ENCODE measurements around the gene PPY.
"Not testable (repeated sequence)": the region's sequence is repeated elsewhere in the genome, so short reads cannot be mapped to it uniquely, and the experiment has no call there.

The PPY gene

DNA sequence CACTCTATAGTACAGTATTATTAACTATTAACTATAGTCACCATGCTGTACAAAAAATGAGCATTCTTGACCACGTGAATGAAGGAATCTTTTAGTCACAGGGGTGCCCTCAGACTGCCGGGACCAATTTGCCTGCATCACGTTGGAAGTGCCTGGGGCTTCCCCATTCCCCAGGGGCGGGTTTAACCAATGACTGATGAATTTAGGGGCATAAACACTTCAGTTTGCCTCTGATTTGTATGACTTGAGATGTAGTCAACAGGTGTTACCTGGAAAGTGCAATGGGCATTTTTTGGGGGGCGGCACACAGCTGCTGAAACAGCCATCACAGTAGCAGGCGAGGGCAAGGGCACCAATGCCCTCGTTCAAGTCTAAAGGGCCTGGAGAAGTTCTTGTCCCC, 20.2 kb upstream of the PPY start:
- no peak for DNase-seq

GRCh38 chr17:43961954-43962353, 19.7 kb upstream of the PPY start:
- DNase-seq = no peak

- not testable (repeated sequence) for DNase-seq
These were observed 19.0 kb upstream of the PPY start for GRCh38 chr17:43961292-43961691.

DNA sequence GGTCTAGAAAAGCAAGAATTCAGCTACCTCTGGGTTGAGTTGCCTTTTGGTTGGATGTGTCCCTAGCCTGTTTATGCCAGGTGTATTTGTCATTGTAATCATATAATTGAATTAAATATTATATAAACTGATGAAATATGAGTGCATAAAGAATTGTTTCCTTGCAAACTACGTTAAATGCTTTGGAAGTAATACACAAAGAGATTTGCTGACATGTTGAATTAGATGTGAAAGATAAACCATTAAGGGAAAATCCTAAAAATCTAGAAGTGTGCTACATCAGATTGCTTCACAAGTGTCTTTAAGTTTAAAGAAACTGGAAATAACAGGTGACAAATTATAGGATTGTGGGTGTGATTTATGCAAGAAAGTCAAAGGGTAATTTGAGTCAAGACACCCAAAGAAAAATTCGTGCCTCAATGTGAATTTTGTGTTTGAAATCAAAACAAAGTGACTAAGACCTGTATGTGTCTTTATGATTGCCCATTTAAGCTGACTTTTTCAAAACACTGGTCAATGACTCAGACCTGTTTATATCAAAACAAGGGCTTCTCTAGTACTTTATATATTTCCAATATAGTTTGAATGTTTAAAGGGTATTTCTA, 16.6 kb upstream of the PPY start:
- DNase-seq = no peak

GRCh38 chr17:43956222-43956621, 13.9 kb upstream of the PPY start:
- DNase-seq = no peak

DNA sequence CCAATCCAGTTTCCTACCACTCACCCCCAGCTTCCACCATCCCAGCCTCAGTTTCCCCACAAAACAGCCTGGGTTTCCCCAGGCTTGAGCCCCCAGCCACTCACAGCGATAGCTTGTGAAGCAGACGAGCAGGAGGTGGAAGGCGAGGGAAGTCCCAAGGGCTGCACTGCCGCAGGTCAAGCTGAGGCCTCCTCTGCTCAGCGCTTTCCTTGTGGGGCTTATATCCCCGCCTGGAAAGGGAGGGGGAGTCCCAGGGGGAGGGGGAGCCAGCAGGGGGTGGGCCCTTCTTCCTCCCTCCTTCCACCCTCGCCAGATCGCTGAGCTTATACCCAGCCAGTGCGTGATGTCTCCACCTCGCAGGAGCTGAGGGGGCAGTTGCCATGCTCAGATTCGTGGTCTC, 11.5 kb upstream of the PPY start, which contains the start of gene PYY:
TSS of gene PYY (minus strand) at position 195 of the 400 bp plus-strand sequence. CDS start 457 bp downstream, outside the sequence.
- no peak for DNase-seq

DNA sequence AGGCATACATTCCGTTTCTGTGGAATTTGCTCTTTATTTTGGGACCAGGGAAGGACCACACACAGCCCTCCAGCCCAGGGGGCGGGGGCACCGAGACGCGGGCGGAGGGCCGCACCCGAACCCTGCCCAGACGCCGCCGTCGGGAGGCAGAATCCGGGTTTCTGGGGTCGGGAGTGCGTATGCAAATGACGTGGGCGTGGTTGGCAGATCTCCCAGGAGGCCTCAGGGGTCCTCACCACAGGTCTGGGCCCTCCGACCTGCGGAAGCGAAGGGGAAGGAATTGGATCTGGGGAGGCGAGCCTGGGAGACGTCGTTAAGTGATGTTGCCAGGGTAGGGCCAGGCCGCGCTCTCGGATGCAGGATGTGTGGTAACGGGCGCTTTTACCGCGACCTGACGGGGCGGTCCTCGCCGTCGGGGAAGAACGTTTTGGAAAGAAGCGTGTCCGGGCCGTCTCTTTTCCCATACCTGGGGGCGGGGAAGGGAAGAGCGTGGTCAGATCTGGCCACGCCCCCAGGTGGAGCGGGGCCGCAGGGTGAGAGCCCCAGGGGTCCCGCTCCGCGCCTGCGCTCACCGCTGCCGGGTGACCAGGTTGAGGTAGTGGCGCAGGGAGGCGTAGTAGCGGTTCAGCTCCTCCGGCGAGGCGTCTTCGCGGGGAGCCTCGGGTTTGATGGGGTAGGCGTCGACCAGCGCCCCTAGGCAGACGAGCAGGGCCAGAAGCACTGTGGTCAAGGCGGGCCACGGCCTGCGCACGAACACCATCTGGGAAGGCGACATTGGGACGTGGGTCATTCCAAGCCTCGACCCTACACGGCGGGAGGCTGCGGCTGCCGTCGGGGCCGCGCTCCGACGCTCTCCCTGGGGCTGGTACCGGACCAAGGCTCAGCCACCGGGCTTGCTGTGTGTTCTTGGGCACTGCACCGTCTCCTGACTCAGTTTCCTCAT, 10.7 kb upstream of the PPY start:
- no peak for DNase-seq

GRCh38 chr17:43952351-43952723, 10.1 kb upstream of the PPY start:
- no peak for DNase-seq

DNA sequence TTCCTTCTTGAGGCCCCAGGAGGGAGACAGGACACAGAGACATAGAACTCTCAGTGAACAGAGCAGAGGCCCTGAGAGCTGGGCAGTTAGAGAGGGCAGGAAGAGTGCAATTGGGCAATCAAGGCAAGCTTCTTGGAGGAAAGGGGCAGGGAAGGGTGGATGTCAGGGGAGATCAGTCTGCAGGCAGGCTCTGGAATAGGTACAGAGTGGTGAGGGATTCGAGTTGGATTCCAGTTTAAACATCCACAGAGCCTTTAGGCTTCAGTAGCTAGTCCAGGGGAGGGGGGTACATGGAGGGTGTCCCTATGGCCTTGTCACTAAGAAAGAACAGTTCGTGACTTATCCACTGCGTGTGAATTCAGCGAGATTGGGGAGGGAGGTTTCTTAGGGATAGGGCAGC, 9.5 kb upstream of the PPY start:
- no peak for DNase-seq

DNA sequence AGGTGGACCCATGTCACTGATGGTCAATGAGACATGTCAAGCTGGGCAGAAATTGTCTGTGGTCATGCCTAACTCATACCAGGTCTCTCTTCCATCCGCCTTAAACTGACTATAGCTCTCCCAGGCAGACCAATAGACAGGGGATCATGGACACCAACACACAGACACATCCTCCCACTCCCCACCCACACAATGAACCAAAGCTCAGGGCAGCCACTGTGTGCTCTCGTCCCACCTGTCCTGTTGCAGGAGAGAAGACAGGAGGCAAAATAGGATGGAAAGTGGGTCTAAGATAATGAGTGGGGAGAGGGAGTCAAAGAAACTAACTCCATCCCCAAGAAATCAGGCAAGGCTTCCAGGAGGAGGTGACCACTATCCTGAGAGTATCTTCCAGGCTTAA, 8.3 kb upstream of the PPY start:
- no peak for DNase-seq

DNA sequence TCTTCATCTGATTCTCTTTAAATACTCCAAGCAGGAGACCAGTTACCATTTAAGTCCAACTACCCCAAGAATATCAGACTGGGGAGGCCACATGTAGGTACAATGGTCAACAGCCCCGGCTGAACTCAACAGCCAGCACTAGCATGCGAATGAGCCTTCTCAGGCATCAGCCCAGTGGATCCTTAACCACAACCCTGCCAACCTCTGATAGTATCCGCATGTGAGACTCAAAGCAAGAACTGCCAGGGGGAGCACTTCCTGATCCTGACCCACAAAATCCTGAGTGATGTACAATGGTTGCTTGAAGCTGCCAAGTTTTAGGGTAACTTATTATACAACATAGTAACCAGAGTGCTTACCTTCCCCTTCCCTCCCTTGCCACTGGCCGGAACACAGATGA, 7.5 kb upstream of the PPY start:
- no peak for DNase-seq

DNA sequence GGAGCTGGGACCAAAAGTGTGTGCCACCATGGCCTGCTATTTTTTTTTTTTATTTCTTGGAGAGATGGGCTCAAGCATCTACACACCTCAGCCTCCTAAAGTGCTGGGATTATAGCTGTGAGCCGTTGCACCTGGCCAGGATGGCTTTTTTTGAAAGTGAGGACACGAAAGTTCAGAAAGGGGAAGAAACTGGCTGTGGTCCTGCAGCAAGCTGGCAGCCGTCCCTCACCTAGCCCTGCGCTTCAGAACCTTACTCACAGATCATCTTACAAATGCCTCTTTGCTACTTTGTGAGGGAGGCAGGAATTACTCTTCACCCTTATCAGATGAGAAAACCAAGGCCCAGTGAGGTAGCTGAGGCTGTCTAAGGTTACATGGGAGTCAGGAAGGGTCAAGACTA, 4.5 kb upstream of the PPY start:
- DNase-seq = no peak

DNA sequence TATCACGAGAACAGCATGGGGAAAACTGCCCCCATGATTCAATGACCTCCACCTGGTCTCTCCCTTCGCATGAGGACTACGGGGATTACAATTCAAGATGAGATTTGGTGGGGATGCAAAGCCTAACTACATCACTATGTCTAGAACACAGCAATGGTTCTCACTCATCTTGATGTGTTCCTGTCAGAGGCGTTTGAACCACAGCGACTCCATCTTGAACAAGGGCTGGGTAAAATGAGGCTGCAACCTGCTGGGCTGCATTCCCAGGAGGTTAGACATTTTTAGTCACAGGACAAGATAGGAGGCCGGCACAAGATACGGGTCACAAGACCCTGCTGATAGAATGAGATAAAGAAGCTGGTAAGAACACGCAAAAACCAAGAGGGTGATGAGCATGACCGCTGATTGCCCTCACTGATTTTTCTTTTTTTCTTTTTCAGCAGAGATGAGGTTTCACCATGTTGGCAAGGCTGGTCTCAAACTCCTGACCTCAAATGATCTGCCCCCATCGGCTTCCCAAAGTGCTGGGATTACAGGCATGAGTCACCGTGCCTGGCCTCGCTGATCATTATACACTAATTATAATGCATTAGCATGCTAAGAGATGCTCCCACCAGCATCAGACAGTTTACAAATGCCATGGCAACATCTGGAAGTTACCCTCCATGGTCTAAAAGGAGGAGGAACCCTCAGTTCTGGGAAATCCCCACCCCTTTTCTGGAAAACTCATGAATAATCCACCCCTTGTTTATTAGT, 3.0 kb upstream of the PPY start:
- peak; percentile 34 for DNase-seq

- peak; percentile 50 for DNase-seq
These were observed 1.6 kb downstream of the PPY start for GRCh38 chr17:43940630-43941029.

DNA sequence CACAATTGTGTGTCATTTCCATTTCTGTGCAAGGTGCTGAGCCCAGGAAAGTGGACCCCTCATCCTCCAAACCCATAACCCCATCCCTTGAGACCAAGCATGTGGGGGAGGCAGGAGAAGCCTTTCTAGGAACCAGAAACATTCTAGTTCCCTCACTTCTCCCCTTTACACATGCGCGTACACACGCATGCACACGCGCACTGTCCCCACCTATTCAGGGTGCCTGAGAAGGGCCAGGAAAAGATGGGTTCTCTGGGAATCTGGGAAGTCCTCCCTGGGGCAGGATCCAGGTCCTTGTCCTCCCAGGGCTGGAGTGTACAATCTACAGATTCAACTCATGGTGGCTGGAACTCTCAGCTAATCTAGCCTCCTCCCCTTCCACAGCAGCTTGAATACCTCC, 2.4 kb downstream of the PPY start:
- DNase-seq = no peak

DNA sequence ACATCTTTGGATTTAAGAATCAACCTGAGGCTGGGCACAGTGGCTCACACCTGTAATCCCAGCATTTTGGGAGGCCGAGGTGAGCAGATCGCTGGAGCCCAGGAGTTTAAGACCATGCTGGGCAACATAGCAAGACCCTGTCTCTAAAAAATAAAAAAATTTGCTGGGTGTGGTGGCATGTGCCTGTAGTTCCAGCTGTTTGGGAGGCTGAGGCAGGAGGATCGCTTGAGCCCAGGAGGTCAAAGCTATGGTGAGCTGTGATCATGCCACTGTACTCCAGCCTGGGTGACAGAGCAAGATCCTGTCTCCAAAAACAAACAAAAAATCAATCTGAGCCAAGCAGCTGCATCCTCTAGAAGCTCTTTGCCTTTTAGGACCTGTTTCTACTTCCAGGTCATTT, 2.8 kb downstream of the PPY start:
- DNase-seq = not testable (repeated sequence)

DNA sequence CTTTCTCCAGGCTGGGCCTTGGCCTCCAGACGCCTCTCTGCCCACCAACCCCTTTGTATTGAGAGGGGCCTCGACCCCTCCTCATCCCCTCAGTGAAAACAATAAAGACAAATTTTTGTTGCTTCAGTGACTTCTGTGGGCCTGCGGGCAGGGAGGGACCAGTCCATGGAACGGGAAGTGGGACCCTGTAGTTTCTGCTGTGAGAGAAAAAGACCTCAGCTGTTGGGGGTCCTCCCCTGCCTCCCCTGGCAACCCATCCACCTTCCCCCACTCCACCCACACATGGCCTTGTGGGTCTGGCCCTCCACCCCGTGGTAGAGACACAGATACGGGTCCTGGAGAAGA, 3.5 kb downstream of the PPY start:
- no peak for DNase-seq

- peak; percentile 21 for DNase-seq
These were observed 5.8 kb downstream of the PPY start for GRCh38 chr17:43936434-43936833.

GRCh38 chr17:43935926-43936261, 6.4 kb downstream of the PPY start:
- no peak for DNase-seq

GRCh38 chr17:43935204-43935925, 6.9 kb downstream of the PPY start:
- no peak for DNase-seq

- DNase-seq = no peak
These were observed 9.4 kb downstream of the PPY start for GRCh38 chr17:43932923-43933322.

GRCh38 chr17:43932357-43932756, 9.9 kb downstream of the PPY start:
- DNase-seq = no peak

GRCh38 chr17:43931062-43931571, 11.2 kb downstream of the PPY start:
- DNase-seq = no peak

All from fibroblast of upper back skin (primary cell).